ENCODE data around the gene KCNA10. TPM values are rescaled to one million over a fixed set of nuclear protein-coding genes. Genes with fewer than 3 reads are reported as not detected.

The KCNA10 gene
- total and polyA plus RNA-seq, 2 donors (not counting 3 experiments of a cell fraction or from before 2014, with no cell fraction given), result not detected

- Histone ChIP-seq H3K27me3 (ENCODE audit: control insufficient read depth in 2 of 2, insufficient read depth in 2 of 2, low read length in 2 of 2) (peaks cover 2 to 3% of the 10 kb centered on the region in 2 experiments), H3K9me1 (replicated peaks; ENCODE audit: control insufficient read depth, extremely low read depth, insufficient read depth, low read length) (no peaks in the 10 kb centered on the region), H3K79me2 (ENCODE audit: control insufficient read depth, insufficient read depth, low read length) (no peaks in the 10 kb centered on the region), H3K27ac (ENCODE audit: insufficient read depth, low read depth, low read length) (no peak overlapping the region), H3K4me2 (ENCODE audit: insufficient read depth, low read length) (no peak overlapping the region), H3K36me3 (ENCODE audit: control insufficient read depth in 2 of 2, extremely low read depth in 1 of 2, insufficient read depth in 2 of 2, low read length in 2 of 2) (no peaks in the 10 kb centered on the region), H3K4me1 (ENCODE audit: control insufficient read depth, extremely low read depth, insufficient read depth, low read length) (no peaks in the 10 kb centered on the region), H3K9ac (replicated peaks; ENCODE audit: extremely low read depth, insufficient read depth, low read length) (no peak overlapping the region), H4K20me1 (replicated peaks; ENCODE audit: control insufficient read depth, extremely low read depth, insufficient read depth, low read length) (no peaks in the 10 kb centered on the region), H3K4me3 (replicated peaks in 1 of 3; ENCODE audit: insufficient read depth in 1 of 3, low read depth in 1 of 3, low read length in 3 of 3) (no peak overlapping the region), H2AFZ (ENCODE audit: low read depth, low read length) (no peak overlapping the region), H3K9me3 (replicated peaks; ENCODE audit: control insufficient read depth, insufficient read depth, low read length) (no peaks in the 10 kb centered on the region)
- TF ChIP-seq FOS (IDR thresholded peaks at IDR 0.05; ENCODE audit: borderline replicate concordance, insufficient read depth, low read length), result no peak
- TF ChIP-seq, protein P1, sequence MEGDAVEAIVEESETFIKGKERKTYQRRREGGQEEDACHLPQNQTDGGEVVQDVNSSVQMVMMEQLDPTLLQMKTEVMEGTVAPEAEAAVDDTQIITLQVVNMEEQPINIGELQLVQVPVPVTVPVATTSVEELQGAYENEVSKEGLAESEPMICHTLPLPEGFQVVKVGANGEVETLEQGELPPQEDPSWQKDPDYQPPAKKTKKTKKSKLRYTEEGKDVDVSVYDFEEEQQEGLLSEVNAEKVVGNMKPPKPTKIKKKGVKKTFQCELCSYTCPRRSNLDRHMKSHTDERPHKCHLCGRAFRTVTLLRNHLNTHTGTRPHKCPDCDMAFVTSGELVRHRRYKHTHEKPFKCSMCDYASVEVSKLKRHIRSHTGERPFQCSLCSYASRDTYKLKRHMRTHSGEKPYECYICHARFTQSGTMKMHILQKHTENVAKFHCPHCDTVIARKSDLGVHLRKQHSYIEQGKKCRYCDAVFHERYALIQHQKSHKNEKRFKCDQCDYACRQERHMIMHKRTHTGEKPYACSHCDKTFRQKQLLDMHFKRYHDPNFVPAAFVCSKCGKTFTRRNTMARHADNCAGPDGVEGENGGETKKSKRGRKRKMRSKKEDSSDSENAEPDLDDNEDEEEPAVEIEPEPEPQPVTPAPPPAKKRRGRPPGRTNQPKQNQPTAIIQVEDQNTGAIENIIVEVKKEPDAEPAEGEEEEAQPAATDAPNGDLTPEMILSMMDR (IDR thresholded peaks at IDR 0.05; ENCODE audit: extremely low read depth in 1 of 2, insufficient read depth in 1 of 2, low read depth in 1 of 2, low read length in 2 of 2), result no peak
- TF ChIP-seq MAX (IDR thresholded peaks at IDR 0.05; ENCODE audit: insufficient read depth, insufficient read length), result no peak
- no peak for TF ChIP-seq POLR2A (IDR thresholded peaks at IDR 0.05; ENCODE audit: low read depth, low read length)
- no peak for DNase-seq (ENCODE audit: low read depth, low spot score)
- CTCF ChIA-PET, result interaction anchor here (2.5 kb wide), 1 partner anchor 9 kb away, joined by 12 read pairs; no protein-coding TSS in a partner anchor
- dilution Hi-C loops (cut with MboI; ENCODE audit: extremely low pct_ligation_motif_present, low sequenced_read_pairs), result no loop called here
- no peak for FAIRE-seq
- POLR2A ChIA-PET, result no interaction called here
- BruUV-seq (replicated peaks), result no TSS peak
- intact Hi-C loops (cut with micrococcal nuclease), result no loop called here
Observed at GRCh38 chr1:110504226-110504625, 14.7 kb downstream of the KCNA10 start.

DNA sequence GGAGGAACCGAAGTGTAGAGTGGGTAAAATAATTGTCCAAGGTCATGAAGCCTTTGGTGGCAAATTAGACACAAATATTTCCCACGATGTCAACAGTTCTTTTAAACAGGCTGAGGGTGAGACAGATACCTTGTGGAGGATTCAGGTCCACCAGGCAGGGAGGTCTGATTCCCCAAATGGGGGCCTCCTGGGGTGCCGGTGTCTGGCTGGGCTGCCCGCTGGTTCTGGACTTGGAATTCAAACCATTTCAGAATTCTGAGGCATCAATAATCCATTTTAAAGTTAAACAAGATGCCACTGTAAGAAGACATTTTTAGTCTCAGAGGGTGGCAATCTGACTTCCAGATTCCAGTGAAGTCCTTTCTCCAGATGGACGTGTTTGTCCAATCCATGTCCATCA is 15.5 kb downstream of the KCNA10 start:
- Histone ChIP-seq H3K4me3 (replicated peaks in 1 of 3; ENCODE audit: insufficient read depth in 1 of 3, low read depth in 1 of 3, low read length in 3 of 3) (no peak overlapping the region), H3K4me2 (ENCODE audit: insufficient read depth, low read length) (no peak overlapping the region), H3K9me1 (replicated peaks; ENCODE audit: control insufficient read depth, extremely low read depth, insufficient read depth, low read length) (no peaks in the 10 kb centered on the region), H3K27ac (ENCODE audit: insufficient read depth, low read depth, low read length) (no peak overlapping the region), H4K20me1 (replicated peaks; ENCODE audit: control insufficient read depth, extremely low read depth, insufficient read depth, low read length) (no peaks in the 10 kb centered on the region), H3K79me2 (ENCODE audit: control insufficient read depth, insufficient read depth, low read length) (no peaks in the 10 kb centered on the region), H3K9me3 (replicated peaks; ENCODE audit: control insufficient read depth, insufficient read depth, low read length) (no peaks in the 10 kb centered on the region), H3K27me3 (ENCODE audit: control insufficient read depth in 2 of 2, insufficient read depth in 2 of 2, low read length in 2 of 2) (peaks cover under 1 to 2% of the 10 kb centered on the region in 2 experiments), H3K9ac (replicated peaks; ENCODE audit: extremely low read depth, insufficient read depth, low read length) (no peak overlapping the region), H3K36me3 (ENCODE audit: control insufficient read depth in 2 of 2, extremely low read depth in 1 of 2, insufficient read depth in 2 of 2, low read length in 2 of 2) (no peaks in the 10 kb centered on the region), H2AFZ (ENCODE audit: low read depth, low read length) (no peak overlapping the region), H3K4me1 (ENCODE audit: control insufficient read depth, extremely low read depth, insufficient read depth, low read length) (no peaks in the 10 kb centered on the region)
- no TSS peak for BruUV-seq (replicated peaks)
- dilution Hi-C loops (cut with MboI; ENCODE audit: extremely low pct_ligation_motif_present, low sequenced_read_pairs), result no loop called here
- intact Hi-C loops (cut with micrococcal nuclease), result no loop called here
- TF ChIP-seq, protein P1 (IDR thresholded peaks at IDR 0.05; ENCODE audit: extremely low read depth in 1 of 2, insufficient read depth in 1 of 2, low read depth in 1 of 2, low read length in 2 of 2), result no peak
- POLR2A ChIA-PET, result no interaction called here
- DNase-seq (ENCODE audit: low read depth, low spot score) (no peak), FAIRE-seq (no peak)
- CTCF ChIA-PET, result no interaction called here
